A673 (cell line): ENCODE data around the gene DAPK1. TPM values are rescaled to one million over a fixed set of nuclear protein-coding genes. Genes with fewer than 3 reads are reported as not detected.

Experiments
- BruUV-seq: library from RNA; stranded (reverse); fragments of 400-500 nt; replicated peaks from 2 replicates; lab custom pipeline; 2021; lab: Mats Ljungman, UMichigan
- CTCF ChIA-PET: fragments of 300-600 bp; sonication (Branson Sonifier 250); formaldehyde crosslinking; loops from one replicate; lab custom pipeline; 2022; ENCODE audit warnings: antibody characterized with exemption; lab: Charles Lee
- POLR2A ChIA-PET: fragments of 300-600 bp; sonication (Branson Sonifier 250); formaldehyde crosslinking; loops from one replicate; lab custom pipeline; 2022; ENCODE audit warnings: antibody characterized with exemption; ENCODE audit not compliant: low non-redundant PET; lab: Charles Lee
- DNase-seq: peaks from one replicate; pipeline ENCODE4 v3.0.0-alpha.2; 2015; ENCODE audit warnings: low spot score
- H3K27ac ChIP-seq: fragments of 200-600 bp; sonication (generic); 2 replicates; pipeline ENCODE4 v1.5.1; 2016; ENCODE audit warnings: mixed run types, low read depth, mild to moderate bottlenecking, mixed read lengths, antibody characterized with exemption, low read length; ENCODE audit not compliant: poor library complexity, severe bottlenecking
- H3K27me3 ChIP-seq: fragments of 200-600 bp; sonication (generic); replicated peaks from 2 replicates; pipeline ENCODE4 v1.6.1; 2017; ENCODE audit warnings: mixed run types, low read depth, mild to moderate bottlenecking, mixed read lengths, antibody characterized with exemption, low read length; ENCODE audit not compliant: insufficient read depth, poor library complexity
- H3K36me3 ChIP-seq: fragments of 200-600 bp; sonication (generic); 2 replicates; pipeline ENCODE4 v1.6.1; 2016; ENCODE audit warnings: mixed run types, mild to moderate bottlenecking, mixed read lengths, antibody characterized with exemption, low read length; ENCODE audit not compliant: insufficient read depth, poor library complexity, severe bottlenecking
- H3K4me1 ChIP-seq: fragments of 200-600 bp; sonication (generic); 2 replicates; pipeline ENCODE4 v1.6.1; 2017; ENCODE audit warnings: mixed run types, mild to moderate bottlenecking, mixed read lengths, antibody characterized with exemption, low read length; ENCODE audit not compliant: insufficient read depth, poor library complexity, severe bottlenecking
- H3K4me3 ChIP-seq: fragments of 200-600 bp; sonication (generic); 2 replicates; pipeline ENCODE4 v1.5.1; 2016; ENCODE audit warnings: low read depth, mixed run types, mild to moderate bottlenecking, mixed read lengths, low read length; ENCODE audit not compliant: poor library complexity, severe bottlenecking
- H3K9me3 ChIP-seq: fragments of 200-600 bp; sonication (generic); 2 replicates; pipeline ENCODE4 v1.6.1; 2016; ENCODE audit warnings: mixed run types, low read depth, mild to moderate bottlenecking, mixed read lengths, antibody characterized with exemption, low read length; ENCODE audit not compliant: poor library complexity, severe bottlenecking
- EZH2 ChIP-seq: fragments of 200-600 bp; sonication (generic); IDR thresholded peaks from 2 replicates; pipeline ENCODE4 v1.6.1; 2017; ENCODE audit warnings: borderline replicate concordance, low read depth, mild to moderate bottlenecking, mixed read lengths, antibody characterized with exemption, low read length; ENCODE audit not compliant: poor library complexity, severe bottlenecking
- intact Hi-C: fragments of 100-400 bp; cut with micrococcal nuclease; formaldehyde crosslinking; loops from one replicate; pipeline ENCODE4 v1.10.0; 2022; ENCODE audit not compliant: unreplicated experiment
- total RNA-seq: library from RNA; stranded (reverse); gene quantifications from 2 replicates; pipeline ENCODE4 v1.2.3, GENCODE V29; 2021
- TF ChIP-seq, protein P1 (sequence below): fragments of 300-800, 200-600 bp; sonication (generic); conservative IDR thresholded peaks from 2 replicates; pipeline ENCODE4 v1.5.1; 2017; ENCODE audit warnings: low read depth, mild to moderate bottlenecking, antibody characterized with exemption, low read length, moderate library complexity, mixed read lengths

The DAPK1 gene
- total RNA-seq, 1 experiment from 2014 or later = 380 TPM

DNA sequence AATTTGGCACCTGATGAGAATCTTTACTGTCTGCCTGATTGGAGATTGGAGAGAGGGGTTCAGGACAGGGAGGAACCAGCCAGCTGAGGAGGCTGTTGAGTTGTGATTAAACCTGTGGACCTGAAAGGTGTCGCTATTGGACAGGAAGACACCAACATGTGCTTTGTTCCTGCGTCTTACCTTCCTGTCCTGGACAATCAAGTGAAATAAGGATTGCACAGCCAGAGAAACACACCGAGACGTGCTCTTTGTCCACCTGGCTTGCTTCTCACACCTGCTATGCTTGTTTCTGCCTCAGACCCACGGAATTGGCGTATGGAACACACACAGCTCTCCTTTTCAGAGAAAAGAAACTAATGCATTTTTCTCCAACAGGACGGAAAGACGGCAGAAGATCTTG lies 170.6 kb downstream of the DAPK1 start:
- Histone ChIP-seq H3K9me3 (peaks cover 16% of the 10 kb centered on the region), H3K27ac (peak overlapping the region; percentile 42), H3K27me3 (no peaks in the 10 kb centered on the region), H3K4me1 (no peaks in the 10 kb centered on the region), H3K4me3 (no peak overlapping the region), H3K36me3 (peaks cover 98% of the 10 kb centered on the region)
- POLR2A ChIA-PET = no interaction called here
- no TSS peak for BruUV-seq
- intact Hi-C loops = loop anchor here (10.0 kb wide), 2 partner anchors 263 to 1253 kb away; no protein-coding TSS in a partner anchor
- CTCF ChIA-PET = no interaction called here
- no peak for TF ChIP-seq EZH2
- TF ChIP-seq, protein P1, sequence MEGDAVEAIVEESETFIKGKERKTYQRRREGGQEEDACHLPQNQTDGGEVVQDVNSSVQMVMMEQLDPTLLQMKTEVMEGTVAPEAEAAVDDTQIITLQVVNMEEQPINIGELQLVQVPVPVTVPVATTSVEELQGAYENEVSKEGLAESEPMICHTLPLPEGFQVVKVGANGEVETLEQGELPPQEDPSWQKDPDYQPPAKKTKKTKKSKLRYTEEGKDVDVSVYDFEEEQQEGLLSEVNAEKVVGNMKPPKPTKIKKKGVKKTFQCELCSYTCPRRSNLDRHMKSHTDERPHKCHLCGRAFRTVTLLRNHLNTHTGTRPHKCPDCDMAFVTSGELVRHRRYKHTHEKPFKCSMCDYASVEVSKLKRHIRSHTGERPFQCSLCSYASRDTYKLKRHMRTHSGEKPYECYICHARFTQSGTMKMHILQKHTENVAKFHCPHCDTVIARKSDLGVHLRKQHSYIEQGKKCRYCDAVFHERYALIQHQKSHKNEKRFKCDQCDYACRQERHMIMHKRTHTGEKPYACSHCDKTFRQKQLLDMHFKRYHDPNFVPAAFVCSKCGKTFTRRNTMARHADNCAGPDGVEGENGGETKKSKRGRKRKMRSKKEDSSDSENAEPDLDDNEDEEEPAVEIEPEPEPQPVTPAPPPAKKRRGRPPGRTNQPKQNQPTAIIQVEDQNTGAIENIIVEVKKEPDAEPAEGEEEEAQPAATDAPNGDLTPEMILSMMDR = no peak
- DNase-seq = no peak

DNA sequence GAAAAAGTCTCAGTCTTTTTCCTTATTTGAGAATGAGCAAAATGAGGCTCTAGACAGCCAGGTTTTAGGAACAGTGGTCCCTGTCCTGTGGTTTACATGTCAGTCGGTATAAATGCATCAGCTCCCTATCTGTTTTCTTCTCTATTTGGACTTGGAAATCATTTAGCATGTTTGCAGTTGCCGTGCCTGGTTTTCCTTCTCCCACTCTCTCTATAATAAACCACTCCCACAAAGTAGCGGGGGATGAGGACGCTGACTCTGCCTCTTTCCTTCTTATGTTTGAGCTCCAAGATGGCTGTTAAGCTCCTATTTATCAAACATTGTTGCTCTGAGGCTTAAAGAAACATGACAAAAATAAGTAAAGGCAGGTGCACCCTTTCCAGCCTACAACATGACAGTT lies 171.1 kb downstream of the DAPK1 start:
- peak overlapping the region; percentile 42 for H3K27ac ChIP-seq
- CTCF ChIA-PET = interaction anchor here (0.5 kb wide), 1 partner anchor 319 kb away, joined by 5 read pairs; no protein-coding TSS in a partner anchor
- H3K4me1 ChIP-seq = no peaks in the 10 kb centered on the region
- peaks cover 98% of the 10 kb centered on the region for H3K36me3 ChIP-seq
- no peaks in the 10 kb centered on the region for H3K27me3 ChIP-seq
- POLR2A ChIA-PET = no interaction called here
- H3K4me3 ChIP-seq = no peak overlapping the region
- no peak for TF ChIP-seq EZH2
- TF ChIP-seq, protein P1 = no peak
- BruUV-seq = no TSS peak
- intact Hi-C loops = loop anchor here (10.0 kb wide), 2 partner anchors 264 to 1254 kb away; no protein-coding TSS in a partner anchor
- peaks cover 16% of the 10 kb centered on the region for H3K9me3 ChIP-seq
- no peak for DNase-seq

DNA sequence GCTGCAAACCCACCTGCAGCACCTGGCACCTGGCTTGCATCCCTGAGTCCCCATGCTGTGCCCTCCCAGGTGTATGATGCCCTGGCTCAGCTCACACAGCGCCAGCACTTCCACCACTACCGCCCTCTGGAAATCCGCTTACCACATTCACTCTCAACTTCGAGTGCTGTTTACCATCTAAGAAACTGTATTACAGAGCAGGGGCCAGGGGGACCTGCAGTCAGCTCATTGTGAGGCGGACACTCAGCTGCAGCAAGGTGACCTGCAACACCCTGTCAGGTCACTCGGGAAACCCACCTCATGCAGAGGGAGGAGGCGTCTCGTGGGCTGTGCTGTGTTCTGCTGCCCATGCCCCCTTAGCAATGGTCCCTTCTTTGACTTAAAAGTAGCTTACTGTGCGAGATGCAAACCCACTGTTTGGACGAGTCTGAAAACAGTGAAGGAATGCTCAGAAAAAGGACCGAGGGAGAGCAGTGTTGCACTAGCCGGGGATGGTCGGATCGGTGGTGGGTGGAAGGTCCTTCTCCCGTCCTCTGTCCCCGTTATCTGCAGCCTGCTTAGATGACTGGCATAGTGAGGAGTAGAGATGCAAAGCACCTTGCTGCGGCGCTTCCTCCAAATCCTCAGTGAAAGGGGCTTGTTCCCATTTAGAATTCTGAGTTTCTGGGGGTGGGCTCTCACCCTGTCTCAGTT lies 173.1 kb downstream of the DAPK1 start:
- CTCF ChIA-PET = no interaction called here
- DNase-seq = no peak
- TF ChIP-seq, protein P1 = no peak
- TF ChIP-seq EZH2 = no peak
- peaks cover 10% of the 10 kb centered on the region for H3K9me3 ChIP-seq
- H3K36me3 ChIP-seq = peaks cover 85% of the 10 kb centered on the region
- no peak overlapping the region for H3K27ac ChIP-seq
- H3K27me3 ChIP-seq = no peaks in the 10 kb centered on the region
- no TSS peak for BruUV-seq
- intact Hi-C loops = no loop called here
- no peak overlapping the region for H3K4me3 ChIP-seq
- POLR2A ChIA-PET = no interaction called here
- no peaks in the 10 kb centered on the region for H3K4me1 ChIP-seq
